IMR-90 (cell line): Measurements from ENCODE around the gene ARAP3. TPM values are rescaled to one million over a fixed set of nuclear protein-coding genes. Genes with fewer than 3 reads are reported as not detected.
A peak's percentile ranks its signal among the peaks of the same experiment; 100 is the strongest.

Experiments used
- ATAC-seq: fragments of 200-7000 bp; cut with Tn5 transposase; 2 replicates; pipeline ENCODE4 v1.9.1; 2020; ENCODE audit warnings: low read depth, mild to moderate bottlenecking, moderate library complexity
- BruUV-seq: library from RNA; stranded (reverse); fragments of 400-500 nt; replicated peaks from 2 replicates; lab custom pipeline; 2021; lab: Mats Ljungman, UMichigan
- CTCF ChIA-PET: fragments of 300-600 bp; formaldehyde crosslinking; extraction: SDS; loops from one replicate; lab custom pipeline; 2021; ENCODE audit warnings: antibody characterized with exemption; lab: Yijun Ruan, JAX
- POLR2A ChIA-PET: fragments of 300-600 bp; sonication (Branson Sonifier 250); formaldehyde crosslinking; loops from one replicate; lab custom pipeline; 2022; ENCODE audit warnings: antibody characterized with exemption; ENCODE audit not compliant: unreplicated experiment; lab: Charles Lee
- DNase-seq: peaks from one replicate; pipeline ENCODE4 v3.0.0; 2013
- H2AFZ ChIP-seq: replicated peaks from 2 replicates; pipeline ENCODE3; 2013; ENCODE audit warnings: low read length, mild to moderate bottlenecking; ENCODE audit not compliant: poor library complexity
- H2AK5ac ChIP-seq: 2 replicates; pipeline ENCODE4 v1.6.1; 2013; ENCODE audit warnings: low read depth, low read length, inconsistent platforms
- H2AK9ac ChIP-seq: replicated peaks from 2 replicates; pipeline ENCODE3; 2013; ENCODE audit warnings: mild to moderate bottlenecking, low read depth, low read length, moderate library complexity; ENCODE audit not compliant: poor library complexity
- H2BK120ac ChIP-seq: 2 replicates; pipeline ENCODE4 v1.6.1; 2013; ENCODE audit warnings: low read depth, low read length, inconsistent platforms
- H2BK15ac ChIP-seq: 3 replicates; pipeline ENCODE4 v1.6.1; 2013; ENCODE audit warnings: low read depth, low read length, inconsistent platforms
- H2BK20ac ChIP-seq: 2 replicates; pipeline ENCODE4 v1.6.1; 2013; ENCODE audit warnings: low read depth, mild to moderate bottlenecking, inconsistent platforms, low read length, moderate library complexity
- H2BK5ac ChIP-seq: 2 replicates; pipeline ENCODE4 v1.6.1; 2013; ENCODE audit warnings: mild to moderate bottlenecking, low read depth, low read length, inconsistent platforms; ENCODE audit not compliant: poor library complexity, severe bottlenecking
- H3K14ac ChIP-seq: replicated peaks from 2 replicates; pipeline ENCODE4 v1.6.1; 2013; ENCODE audit warnings: low read depth, low read length, inconsistent platforms
- H3K18ac ChIP-seq: 2 replicates; pipeline ENCODE4 v1.6.1; 2013; ENCODE audit warnings: low read depth, low read length, control low read depth
- H3K23ac ChIP-seq: 2 replicates; pipeline ENCODE4 v1.6.1; 2013; ENCODE audit warnings: low read depth, low read length, inconsistent platforms
- H3K27ac ChIP-seq: 2 replicates; pipeline ENCODE4 v1.5.1; 2013; ENCODE audit warnings: mild to moderate bottlenecking, control low read depth, low read length; ENCODE audit not compliant: insufficient read depth
- H3K27me3 ChIP-seq: 2 replicates; pipeline ENCODE4 v1.6.1; 2013; ENCODE audit warnings: low read length; ENCODE audit not compliant: control insufficient read depth, insufficient read depth
- H3K36me3 ChIP-seq: 2 replicates; pipeline ENCODE4 v1.6.1; 2013; ENCODE audit warnings: low read length, mixed read lengths; ENCODE audit not compliant: control insufficient read depth, insufficient read depth
- H3K4ac ChIP-seq: 2 replicates; pipeline ENCODE4 v1.6.1; 2013; ENCODE audit warnings: low read depth, low read length, inconsistent platforms
- H3K4me1 ChIP-seq: 2 replicates; pipeline ENCODE4 v1.6.1; 2013; ENCODE audit warnings: low read length, mixed read lengths; ENCODE audit not compliant: control insufficient read depth, insufficient read depth
- H3K4me2 ChIP-seq: 2 replicates; pipeline ENCODE4 v1.6.1; 2013; ENCODE audit warnings: low read depth, mild to moderate bottlenecking, control low read depth, low read length, moderate library complexity
- H3K4me3 ChIP-seq: 2 replicates; pipeline ENCODE4 v1.5.1; 2013; ENCODE audit warnings: low read depth, mild to moderate bottlenecking, control low read depth, low read length, moderate library complexity; ENCODE audit not compliant: insufficient read depth
- H3K56ac ChIP-seq: 2 replicates; pipeline ENCODE4 v1.6.1; 2013; ENCODE audit warnings: low read length, inconsistent platforms; ENCODE audit not compliant: insufficient read depth; ENCODE audit errors: extremely low read depth
- H3K79me1 ChIP-seq, 2 experiments: 2 replicates each; pipeline ENCODE4 v1.6.1; 2013; ENCODE audit warnings: low read length in 2 of 2, inconsistent platforms in 1 of 2, low read depth in 1 of 2
- H3K9ac ChIP-seq: 2 replicates; pipeline ENCODE4 v1.6.1; 2013; ENCODE audit warnings: low read depth, low read length, control low read depth
- H3K9me1 ChIP-seq: 2 replicates; pipeline ENCODE4 v1.6.1; 2013; ENCODE audit warnings: low read length, inconsistent platforms; ENCODE audit not compliant: insufficient read depth
- H3K9me3 ChIP-seq: 2 replicates; pipeline ENCODE4 v1.6.1; 2013; ENCODE audit warnings: low read length; ENCODE audit not compliant: control insufficient read depth, insufficient read depth
- H4K20me1 ChIP-seq: 2 replicates; pipeline ENCODE4 v1.6.1; 2013; ENCODE audit warnings: low read length, inconsistent platforms; ENCODE audit not compliant: insufficient read depth
- H4K5ac ChIP-seq: 2 replicates; pipeline ENCODE4 v1.6.1; 2013; ENCODE audit warnings: mild to moderate bottlenecking, low read depth, low read length, control low read depth
- H4K8ac ChIP-seq, 2 experiments: 2 replicates each; pipeline ENCODE4 v1.6.1; 2013; ENCODE audit warnings: low read depth in 2 of 2, low read length in 2 of 2, control low read depth in 1 of 2, inconsistent platforms in 1 of 2
- H4K91ac ChIP-seq: 2 replicates; pipeline ENCODE4 v1.6.1; 2013; ENCODE audit warnings: low read depth, low read length, inconsistent platforms; ENCODE audit not compliant: insufficient read depth
- CTCF ChIP-seq: conservative IDR thresholded peaks from 2 replicates; pipeline ENCODE4 v1.5.1; 2012; ENCODE audit warnings: mild to moderate bottlenecking, low read depth, low read length, improper control_type of control experiment
- POLR2A ChIP-seq: IDR thresholded peaks from 2 replicates; pipeline ENCODE4 v1.6.1; 2012; ENCODE audit warnings: mild to moderate bottlenecking, low read depth, low read length
- dilution Hi-C: fragments of 300-500 bp; cut with HindIII; formaldehyde crosslinking; loops from one replicate; pipeline ENCODE4 v1.14.3; 2018; ENCODE audit warnings: low sequenced_read_pairs; ENCODE audit not compliant: unreplicated experiment
- in situ Hi-C: fragments of 300-500 bp; cut with MboI; formaldehyde crosslinking; loops from 3 replicates; pipeline ENCODE4 v1.14.3; 2019; ENCODE audit warnings: low sequenced_read_pairs, inconsistent platforms, mixed read lengths
- intact Hi-C: fragments of 100-400 bp; cut with micrococcal nuclease; formaldehyde crosslinking; loops from 2 replicates; pipeline ENCODE4 v1.10.0; 2022
- polyA plus RNA-seq, 3 experiments: library from polyadenylated mRNA; depleted of rRNA; stranded (reverse); fragments of >200 nt; gene quantifications; 2 replicates each; pipeline ENCODE4 v1.2.3, GENCODE V29; 2012; ENCODE audit warnings: low replicate concordance in 1 of 3
- total RNA-seq: library from RNA; depleted of rRNA; stranded (reverse); fragments of >200 nt; gene quantifications from 2 replicates; pipeline ENCODE4 v1.2.3, GENCODE V29; 2012

Gene ARAP3
- total and polyA plus RNA-seq, 2 of the 4 experiments (the other 2 are of a cell fraction): 2.2 to 6.9 TPM

GRCh38 chr5:141677415-141677814 is 4.6 kb downstream of the ARAP3 start:
- Histone ChIP-seq H3K4me1 (peaks cover 17% of the 10 kb centered on the region), H4K8ac (no peak overlapping the region), H3K4me3 (no peak overlapping the region), H2AK9ac (no peak overlapping the region), H3K23ac (no peak overlapping the region), H3K9me3 (no peaks in the 10 kb centered on the region), H2AK5ac (no peak overlapping the region), H4K91ac (no peak overlapping the region), H3K79me1 (peaks cover 12 to 25% of the 10 kb centered on the region in 2 experiments), H3K27ac (no peak overlapping the region), H2BK5ac (no peak overlapping the region), H3K9ac (no peak overlapping the region), H2AFZ (no peak overlapping the region), H3K36me3 (peaks cover 10% of the 10 kb centered on the region), H3K4ac (no peak overlapping the region), H2BK20ac (no peak overlapping the region), H3K4me2 (no peak overlapping the region), H3K56ac (no peak overlapping the region), H3K18ac (no peak overlapping the region), H4K5ac (no peak overlapping the region), H3K9me1 (peaks cover 20% of the 10 kb centered on the region), H3K14ac (no peak overlapping the region), H3K27me3 (no peaks in the 10 kb centered on the region), H2BK15ac (no peak overlapping the region), H4K20me1 (no peaks in the 10 kb centered on the region), H2BK120ac (no peak overlapping the region)
- ChIA-PET CTCF (interaction anchor here (0.6 kb wide), 1 partner anchor 999 kb away, joined by 3 read pairs; no protein-coding TSS in a partner anchor), POLR2A (no interaction called here)
- intact Hi-C loops: no loop called here
- in situ Hi-C loops: loop anchor here (25.0 kb wide), 1 partner anchor 435 kb away; the partner anchor contains the start of gene NDFIP1
- TF ChIP-seq POLR2A: no peak
- 0 out of 2 replicates have a peak, but pooled peaks have one; percentile 17 for TF ChIP-seq CTCF
- dilution Hi-C loops: no loop called here
- BruUV-seq: no TSS peak
- no peak for DNase-seq
- no peak for ATAC-seq
